ENCODE measurements around the gene ANKMY1.
"Not testable (repeated sequence)": the region's sequence is repeated elsewhere in the genome, so short reads cannot be mapped to it uniquely, and the experiment has no call there.

Gene ANKMY1

DNA sequence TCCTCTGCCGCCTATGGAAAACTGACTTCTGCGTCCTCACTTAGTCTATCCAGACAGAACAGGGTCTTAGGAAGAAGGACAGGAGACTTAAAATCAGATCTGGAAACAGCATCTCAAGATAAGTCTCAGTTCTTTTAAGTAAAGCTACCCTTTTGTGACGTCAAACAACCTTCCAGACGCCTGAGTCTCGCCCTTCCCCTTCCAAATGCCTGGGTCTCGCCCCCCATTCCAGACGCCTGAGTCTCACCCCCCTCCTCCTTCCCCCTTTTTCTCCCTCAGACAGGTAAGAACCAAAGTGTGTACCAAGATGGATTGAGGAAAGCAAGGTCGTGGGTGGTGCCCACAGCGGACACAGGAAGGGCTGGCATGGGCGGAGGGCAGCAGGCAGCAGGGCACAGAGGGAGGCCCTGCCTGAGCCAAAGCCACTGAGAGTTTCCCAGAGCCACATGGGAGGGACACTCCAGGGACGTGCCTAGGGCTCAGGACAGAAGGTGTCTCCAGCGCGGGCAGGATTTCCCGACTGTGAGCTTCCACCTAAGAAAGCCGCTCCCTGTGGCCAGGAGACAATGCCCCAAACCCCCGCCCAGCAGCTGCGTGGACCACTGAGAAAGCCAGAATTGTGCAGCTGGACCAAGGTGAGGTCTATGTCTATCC, 51.3 kb downstream of the ANKMY1 start:
- in situ Hi-C loops (cut with HindIII; ENCODE audit: low sequenced_read_pairs), result no loop called here

DNA sequence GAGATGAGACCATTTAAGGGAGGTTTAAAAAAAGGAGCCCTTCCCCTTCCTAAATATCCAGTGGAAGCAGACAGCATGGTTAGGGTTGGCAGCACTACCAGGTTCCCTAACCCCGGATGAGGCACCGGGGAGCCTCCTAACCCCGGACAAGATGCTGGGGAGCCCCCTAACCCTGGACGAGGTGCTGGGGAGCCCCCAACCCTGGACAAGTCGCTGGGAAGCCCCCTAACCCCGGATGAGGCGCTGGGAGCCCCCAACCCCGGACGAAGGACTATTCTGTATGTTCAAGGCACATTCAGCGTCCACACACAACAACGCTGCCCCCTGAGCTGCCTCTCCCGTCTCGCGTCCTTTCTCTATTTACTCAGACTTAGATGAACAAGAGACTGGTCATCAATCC, 51.9 kb downstream of the ANKMY1 start:
- in situ Hi-C loops (cut with HindIII; ENCODE audit: low sequenced_read_pairs), result no loop called here

DNA sequence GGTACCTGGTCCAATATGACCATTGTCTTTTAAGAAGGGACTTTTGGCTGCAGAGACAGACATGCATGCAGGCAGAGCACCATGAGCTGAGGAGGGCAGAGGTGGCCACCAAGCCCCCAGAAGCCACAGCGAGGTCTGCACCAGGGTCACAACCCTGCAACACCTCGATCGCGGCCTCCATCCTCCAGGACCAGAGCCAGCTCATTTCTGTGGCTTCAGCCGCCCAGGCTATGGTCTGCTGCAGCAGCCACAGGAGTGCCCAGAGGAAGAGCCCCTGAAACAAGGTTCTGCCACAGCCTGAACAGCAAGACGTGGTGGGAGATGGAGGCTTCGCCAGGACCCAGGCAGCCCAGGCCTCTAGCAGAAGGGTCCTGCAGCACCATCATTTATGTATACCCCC, 53.9 kb downstream of the ANKMY1 start:
- in situ Hi-C loops (cut with HindIII; ENCODE audit: low sequenced_read_pairs), result no loop called here

DNA sequence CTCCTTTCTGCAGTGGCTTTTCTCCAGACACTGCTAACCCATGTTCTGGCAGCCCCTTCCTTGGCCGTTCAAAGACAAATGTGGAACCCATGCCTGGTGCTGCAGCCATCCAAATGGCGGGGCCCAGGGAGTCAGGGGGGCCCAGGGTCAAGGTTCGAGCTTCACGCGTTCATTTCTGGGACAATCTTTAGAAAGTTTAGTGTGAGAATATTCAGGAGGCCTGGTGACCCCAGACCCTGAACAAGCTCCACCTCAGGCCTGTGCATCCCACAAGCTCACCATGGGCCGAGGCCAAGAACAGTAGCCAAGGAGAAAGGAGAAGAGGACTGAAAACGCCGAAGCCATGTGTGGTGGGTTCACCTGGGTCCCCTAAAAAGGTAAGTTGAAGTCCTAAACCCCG, 54.4 kb downstream of the ANKMY1 start:
- in situ Hi-C loops (cut with HindIII; ENCODE audit: low sequenced_read_pairs), result no loop called here

DNA sequence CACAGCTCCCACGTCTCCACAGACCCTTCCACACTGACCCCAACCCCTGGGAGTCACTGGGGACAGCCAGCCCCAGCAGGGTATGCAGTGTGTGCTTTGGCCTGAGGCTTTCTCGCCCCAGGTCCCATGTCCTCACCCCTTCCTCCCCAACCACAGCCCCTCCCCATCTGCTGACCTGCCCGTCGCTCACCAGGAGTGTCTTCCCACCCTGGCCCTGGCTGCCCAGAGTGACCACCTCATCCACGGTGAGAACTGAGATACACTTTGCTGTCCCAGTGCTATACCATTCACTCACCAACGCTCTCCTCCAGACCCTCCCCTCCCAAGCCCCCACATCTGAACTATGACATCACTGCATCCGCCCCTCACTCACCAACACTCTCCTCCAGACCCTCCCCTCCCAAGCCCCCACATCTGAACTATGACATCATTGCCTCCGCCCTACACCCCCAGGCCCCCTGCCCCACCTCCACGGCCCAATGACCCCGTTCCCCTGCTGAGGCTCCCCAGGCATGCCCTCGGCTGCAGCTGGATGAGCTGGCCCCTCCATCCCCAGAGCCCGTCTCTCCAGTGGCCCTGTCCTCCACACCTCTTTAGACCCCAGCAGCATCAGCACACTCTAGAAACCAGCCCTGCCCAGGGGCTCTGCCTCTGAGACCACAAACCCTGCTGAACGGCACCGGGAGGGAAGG, 55.2 kb downstream of the ANKMY1 start:
- in situ Hi-C loops (cut with HindIII; ENCODE audit: low sequenced_read_pairs), result no loop called here

DNA sequence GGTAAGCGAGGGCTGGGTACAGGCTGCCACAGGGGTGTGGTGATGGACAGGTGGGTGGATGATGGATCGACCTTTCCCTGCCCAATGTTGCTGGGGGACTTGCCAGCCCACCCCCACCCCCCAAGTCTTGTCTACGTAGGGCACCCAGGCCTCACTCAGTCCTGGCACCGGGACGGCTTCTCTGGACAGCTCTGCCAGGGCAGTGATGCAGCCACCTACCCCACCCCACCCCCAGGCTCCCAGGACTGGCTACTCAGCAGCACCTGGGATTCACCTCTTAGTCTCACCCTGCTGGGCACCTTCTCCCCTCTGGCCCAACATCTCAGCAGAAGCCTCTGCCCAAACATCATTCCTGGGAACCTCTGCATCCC, 55.7 kb downstream of the ANKMY1 start:
- in situ Hi-C loops (cut with HindIII; ENCODE audit: low sequenced_read_pairs), result no loop called here

DNA sequence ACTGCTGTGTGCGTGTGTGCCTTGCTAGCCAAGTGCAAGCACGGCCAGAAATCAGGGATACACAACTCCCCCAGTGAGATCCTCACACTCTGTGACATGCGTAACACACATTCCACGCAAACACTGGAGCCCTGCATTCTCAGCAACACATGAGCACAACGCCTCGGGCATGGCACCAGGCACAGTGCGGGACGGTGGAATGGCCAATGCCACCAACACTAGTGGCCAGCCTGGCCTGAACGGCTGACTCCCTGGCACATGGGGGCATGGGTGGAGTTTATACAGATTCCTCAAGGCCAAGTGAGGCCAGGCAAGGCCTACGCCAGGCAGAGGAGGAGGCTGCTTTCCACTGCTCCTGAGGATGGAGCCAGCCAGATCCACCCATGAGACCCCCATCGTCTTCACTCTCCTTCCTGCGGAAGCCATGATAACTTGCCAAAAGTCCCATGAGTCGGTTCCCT, 56.2 kb downstream of the ANKMY1 start:
- in situ Hi-C loops (cut with HindIII; ENCODE audit: low sequenced_read_pairs), result no loop called here

DNA sequence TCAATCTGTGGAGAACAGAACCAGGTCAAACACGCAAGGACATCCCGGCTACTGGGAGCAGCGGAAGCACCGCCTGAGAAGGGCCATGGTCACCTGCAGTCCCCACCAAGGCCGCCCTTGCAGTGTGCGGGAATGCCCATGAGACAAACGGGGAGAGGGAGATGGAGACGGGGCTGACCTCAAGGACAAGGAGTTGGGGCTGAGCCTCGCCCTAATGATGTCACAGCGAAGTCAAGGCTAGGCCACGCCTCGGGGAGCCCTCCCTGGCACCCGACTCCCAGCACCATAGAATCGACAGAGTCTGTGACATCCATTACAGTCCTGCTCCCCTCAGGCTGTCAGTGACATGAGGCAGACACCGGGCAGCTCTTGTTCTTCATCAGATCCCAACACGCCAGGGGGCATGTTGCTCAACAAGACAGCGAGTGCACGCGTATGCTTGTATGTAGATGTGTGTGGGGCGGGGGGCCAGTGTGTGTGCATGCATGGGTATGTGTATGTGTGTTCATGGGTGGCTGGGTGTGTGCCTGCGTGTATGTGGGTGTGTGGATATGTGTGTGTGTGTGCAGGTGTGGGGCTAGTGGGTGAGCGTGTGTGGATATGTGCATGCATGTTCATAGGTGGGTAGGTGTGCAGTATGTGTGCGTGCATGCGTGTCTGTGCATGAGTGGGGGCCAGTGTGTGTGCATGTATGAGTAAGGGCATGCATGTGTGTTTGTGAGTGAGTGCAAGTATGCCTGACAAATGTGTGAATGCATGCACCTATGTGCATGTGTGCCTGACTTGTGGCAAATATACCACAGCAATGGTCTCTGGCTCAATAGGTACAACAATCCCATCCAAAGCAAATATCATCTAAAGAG, 57.0 kb downstream of the ANKMY1 start:
- in situ Hi-C loops (cut with HindIII; ENCODE audit: low sequenced_read_pairs), result no loop called here

DNA sequence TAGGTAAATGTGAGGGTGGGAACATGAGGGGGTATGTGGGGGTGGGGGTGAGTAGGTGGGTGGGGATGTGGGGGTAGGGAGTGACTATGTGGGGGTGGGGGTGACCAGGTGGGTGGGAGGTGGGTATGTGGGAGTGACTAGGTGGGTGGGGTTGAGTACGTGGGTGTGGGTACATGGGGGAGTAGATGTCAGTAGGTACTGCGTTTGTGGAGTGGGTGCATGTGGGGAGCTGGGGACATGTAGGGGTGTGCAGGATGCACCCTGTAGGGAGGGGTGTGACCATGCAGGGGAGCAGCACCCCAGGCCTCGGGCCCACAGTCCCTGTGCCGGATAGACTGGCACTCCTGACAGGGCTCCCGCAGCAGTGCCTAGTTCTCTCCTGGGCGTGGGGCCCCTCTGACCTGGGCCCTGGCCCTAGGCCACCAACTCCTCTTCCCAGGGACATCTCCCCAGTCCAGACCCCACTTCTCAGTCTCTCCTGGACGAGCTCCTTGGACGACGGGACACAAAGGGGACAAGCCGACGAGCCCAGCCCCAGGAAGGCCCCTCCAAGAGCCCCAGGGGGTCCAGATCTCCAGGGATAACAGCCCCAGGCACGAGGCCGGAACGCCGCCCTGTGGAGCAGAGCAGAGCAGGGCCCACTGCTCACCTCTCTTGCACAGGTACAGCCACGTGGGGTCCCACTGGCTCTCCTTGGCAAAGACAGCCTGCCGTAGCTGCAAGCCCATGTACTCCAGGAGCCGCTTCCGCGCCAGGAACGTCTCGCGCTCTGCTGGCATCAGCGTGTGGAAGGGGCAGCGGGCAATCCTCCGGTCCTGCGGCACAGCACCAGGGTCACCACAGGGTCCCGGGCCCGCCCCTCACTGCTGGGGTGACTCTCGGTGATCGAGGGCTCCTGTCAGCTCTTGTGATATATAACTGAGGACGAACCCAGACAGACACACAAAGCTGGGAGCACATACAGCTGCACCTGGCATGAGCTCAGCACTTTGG, 58.2 kb downstream of the ANKMY1 start:
- in situ Hi-C loops (cut with HindIII; ENCODE audit: low sequenced_read_pairs), result no loop called here

DNA sequence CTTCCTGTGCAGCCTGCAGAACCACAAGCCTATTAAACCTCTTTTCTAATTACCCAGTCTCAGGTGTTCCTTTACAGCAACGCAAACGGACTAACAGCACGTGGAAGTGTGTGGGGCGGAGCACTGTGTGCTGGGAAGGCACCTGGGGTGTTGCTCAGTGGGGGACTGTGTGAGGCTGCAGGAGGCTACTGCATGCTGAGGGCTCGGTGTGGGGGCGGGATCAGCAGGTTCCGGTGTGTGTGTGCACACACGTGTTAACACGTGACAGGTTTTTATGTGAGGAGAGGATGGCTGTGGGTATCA, 58.9 kb downstream of the ANKMY1 start:
- in situ Hi-C loops (cut with HindIII; ENCODE audit: low sequenced_read_pairs), result no loop called here

DNA sequence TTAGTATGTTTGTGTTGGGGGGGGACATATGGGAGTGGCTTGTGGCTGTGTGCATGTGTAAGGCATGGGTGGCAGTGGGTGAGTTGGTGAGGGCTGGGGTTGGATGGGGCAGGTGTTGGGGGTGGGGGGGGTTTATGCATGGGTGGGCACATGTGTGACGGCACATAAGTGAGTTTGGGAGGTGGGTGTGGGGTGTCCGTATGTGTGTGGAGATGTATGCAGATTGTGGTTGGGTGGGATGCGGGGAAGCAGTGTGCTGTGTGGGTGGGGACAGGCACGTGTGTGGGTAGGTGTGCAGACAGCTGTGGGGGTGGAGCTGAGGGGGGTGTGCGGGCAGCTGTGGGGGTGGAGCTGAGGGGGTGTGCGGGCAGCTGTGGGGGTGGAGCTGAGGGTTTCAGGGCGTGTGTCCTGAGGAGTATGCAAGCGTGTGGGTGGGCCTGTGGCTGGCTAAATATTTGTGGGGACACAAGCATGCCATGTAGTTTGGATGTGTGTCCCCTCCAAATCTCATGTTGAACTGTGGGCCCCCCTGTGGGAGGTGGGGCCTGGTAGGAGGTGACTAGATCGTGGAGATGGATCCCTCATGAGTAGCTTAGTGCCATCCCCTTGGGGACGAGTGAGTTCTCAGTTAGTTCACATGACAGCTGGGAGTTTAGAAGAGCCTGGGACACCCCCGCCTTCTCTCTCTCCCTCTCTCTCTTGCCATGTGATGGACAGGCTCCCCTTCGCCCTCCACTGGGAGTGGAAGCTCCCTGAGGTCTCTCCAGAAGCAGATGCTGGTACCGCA, 59.4 kb downstream of the ANKMY1 start:
- in situ Hi-C loops (cut with HindIII; ENCODE audit: low sequenced_read_pairs), result no loop called here

DNA sequence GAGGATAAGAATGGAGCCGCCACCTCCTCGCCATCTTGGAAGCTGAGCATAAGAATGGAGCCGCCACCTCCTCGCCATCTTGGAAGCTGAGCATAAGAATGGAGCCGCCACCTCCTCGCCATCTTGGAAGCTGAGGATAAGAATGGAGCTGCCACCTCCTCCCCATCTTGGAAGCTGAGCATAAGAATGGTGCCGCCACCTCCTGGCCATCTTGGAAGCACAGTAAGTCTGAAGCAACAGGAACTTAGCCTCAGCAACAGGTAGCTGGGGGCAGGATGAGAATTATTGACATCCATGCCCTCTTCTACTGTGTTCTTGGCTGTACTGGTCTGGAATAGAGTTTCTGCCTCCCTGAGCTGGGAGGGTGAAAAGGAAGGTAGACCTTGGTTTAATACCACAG, 60.7 kb downstream of the ANKMY1 start:
- in situ Hi-C loops (cut with HindIII; ENCODE audit: low sequenced_read_pairs), result not testable (repeated sequence)

DNA sequence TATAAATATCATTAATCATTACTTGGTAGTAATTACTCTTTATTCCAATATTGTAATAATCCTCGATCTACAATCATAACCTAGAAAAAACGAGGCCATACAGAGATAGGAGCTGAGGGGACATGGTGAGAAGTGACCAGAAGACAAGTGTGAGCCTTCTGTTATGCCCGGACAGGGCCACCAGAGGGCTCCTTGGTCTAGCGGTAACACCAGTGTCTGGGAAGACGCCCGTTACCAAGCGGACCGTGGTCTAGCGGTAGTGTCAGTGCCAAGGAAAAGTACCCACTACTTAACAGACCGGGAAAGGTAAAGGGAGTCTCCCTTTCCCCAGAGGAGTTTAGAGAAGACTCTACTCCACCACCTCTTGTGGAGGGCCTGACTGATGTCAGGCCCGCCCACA, 62.8 kb downstream of the ANKMY1 start:
- in situ Hi-C loops (cut with HindIII; ENCODE audit: low sequenced_read_pairs), result not testable (repeated sequence)

DNA sequence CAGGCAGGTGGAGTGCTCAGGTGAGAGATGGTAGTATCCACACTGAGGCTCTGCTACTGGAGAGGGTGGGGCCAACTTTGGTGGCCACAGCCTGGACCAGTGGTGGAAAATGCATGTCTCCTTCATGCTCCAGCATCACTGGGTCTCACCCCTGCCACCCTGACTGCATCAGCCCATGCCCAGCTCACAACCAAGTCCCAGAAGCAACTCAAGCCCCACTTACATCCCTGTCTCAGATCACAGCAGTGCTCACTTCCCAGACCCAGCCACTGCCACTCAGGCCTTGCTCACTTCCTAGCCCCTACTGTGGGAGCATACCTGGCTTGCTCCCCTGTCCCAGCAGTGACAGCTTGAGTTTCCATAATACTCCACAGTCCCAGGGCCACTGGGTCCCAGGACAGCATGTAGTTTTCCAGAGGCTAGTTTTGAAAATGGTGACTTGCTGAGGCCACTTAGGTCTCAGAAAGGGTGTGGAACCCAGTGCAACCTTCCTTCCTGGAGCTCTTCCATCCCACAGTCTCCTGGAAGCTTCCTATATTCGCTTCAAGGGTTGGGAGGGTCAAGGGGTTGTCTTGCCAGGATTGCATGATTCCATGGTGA, 63.5 kb downstream of the ANKMY1 start:
- in situ Hi-C loops (cut with HindIII; ENCODE audit: low sequenced_read_pairs), result no loop called here

DNA sequence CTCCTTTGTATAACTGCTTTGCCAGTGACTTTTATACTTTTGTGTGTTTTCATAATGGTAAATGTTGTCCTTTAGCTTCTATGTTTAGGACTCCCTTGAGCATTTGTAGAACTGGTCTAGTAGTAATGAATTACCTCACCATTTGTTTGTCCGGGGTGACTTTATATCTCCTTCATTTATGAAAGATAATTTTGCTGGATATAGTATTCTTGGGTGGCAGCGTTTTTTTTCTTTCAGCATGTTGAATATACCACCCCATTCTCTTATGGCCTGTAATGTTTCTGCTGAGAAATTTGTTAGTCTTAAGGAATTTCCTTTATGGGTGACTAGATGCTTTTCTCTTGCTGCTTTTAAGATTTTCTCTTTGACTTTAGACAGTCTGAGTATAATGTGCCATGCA, 66.3 kb downstream of the ANKMY1 start:
- in situ Hi-C loops (cut with HindIII; ENCODE audit: low sequenced_read_pairs), result no loop called here

DNA sequence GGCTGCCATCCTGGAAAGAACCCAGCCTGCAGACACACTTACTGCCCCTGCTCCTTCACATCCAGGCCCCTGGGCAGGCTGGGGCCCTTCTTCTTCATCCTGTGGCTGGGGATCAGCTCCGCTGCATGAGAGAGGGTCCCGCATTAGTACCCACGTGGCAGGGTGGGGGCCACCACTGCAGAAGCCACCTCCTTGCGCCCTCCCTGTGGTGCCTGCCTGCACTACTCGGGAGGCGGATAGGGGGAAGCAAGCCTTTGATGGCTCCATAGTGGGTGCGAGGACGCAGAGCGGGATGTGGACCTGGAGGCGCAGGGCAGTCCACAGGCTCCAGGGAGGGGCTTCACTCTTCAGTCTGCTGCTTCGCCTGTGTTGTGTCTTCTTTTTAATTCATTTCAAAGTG, 75.6 kb downstream of the ANKMY1 start:
- in situ Hi-C loops (cut with HindIII; ENCODE audit: low sequenced_read_pairs), result no loop called here

DNA sequence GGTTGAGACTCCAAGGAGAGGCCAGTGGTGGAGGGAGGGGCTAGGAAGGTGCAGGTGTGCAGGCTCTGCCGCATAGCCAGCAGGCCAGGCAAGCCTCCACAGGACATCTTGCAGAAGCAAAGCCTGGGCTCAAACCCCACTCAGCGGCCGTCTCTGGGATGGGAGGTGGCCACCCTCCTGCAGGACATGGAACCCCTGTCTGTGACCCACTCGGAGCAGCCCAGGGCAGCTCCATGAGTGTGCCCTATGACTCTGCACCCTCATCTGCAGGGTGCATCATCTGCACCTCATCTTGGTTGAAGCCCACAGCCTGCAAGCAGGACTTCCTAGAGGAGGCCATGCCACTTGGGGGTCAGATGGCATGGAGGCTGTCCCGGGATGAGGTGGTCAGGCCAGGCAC, 76.1 kb downstream of the ANKMY1 start:
- in situ Hi-C loops (cut with HindIII; ENCODE audit: low sequenced_read_pairs), result no loop called here

DNA sequence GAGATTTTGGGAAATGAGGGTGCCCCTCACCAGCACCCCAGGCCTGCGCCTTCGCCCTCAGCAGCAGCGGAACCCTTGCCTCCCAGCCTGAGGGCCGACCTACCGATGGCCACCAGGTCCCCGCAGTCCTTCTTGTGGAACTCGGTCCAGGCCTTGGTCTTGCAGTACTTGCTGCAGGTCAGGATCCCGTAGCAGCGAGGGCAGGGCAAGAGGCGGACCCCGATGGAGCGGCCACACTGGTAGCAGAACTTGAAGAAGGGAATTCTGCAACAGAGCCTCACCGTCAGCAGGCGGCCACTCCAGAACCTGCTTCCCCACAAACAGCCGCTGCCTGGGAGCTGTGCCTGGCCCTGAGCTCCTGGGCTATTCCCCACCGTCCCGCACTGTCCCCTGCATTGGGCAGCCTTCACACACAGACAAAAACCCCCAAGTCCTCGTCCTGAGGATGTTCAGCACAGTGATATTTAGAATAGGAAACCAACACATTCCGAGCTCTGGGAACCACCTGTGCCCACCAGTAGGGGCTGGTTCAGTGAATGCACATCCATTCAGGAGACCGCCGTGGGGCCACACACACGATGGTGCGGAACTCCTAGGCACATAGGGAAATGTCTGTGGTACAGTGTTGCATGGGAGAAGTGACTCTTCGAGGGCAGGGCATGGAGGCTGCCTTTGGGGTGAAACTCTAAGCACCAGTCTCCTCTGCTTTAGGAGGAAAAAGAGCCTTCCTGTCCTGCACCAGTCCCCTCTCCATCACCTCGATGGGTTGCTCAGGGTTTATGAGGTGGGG, 76.8 kb downstream of the ANKMY1 start:
- in situ Hi-C loops (cut with HindIII; ENCODE audit: low sequenced_read_pairs), result no loop called here

DNA sequence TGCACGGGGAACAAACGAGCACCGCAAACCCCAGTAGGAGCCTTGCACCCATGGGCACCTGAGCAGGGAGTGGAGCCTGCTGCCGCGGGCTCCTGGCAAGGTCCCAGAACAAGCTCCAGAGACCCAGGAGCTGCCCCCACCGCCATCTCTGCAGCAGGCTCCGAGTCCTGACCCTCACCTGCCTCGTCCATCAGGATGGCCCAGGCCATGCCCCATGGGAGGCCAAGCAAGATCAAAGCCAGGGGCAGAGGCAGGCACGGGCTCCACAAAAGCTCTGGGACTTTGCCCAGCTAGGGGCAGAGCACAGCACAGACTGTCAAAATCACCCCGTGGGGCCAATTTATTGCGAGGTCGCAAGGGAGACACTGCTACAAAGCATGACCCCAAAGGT, 78.7 kb downstream of the ANKMY1 start:
- in situ Hi-C loops (cut with HindIII; ENCODE audit: low sequenced_read_pairs), result no loop called here
